D341Med (cell line): ENCODE data around the gene DELE1.
"Not testable (repeated sequence)": the region's sequence is repeated elsewhere in the genome, so short reads cannot be mapped to it uniquely, and the experiment has no call there.

ENCODE experiments used
- DNase-seq: peaks from one replicate; pipeline ENCODE4 v3.0.0; 2012; ENCODE audit warnings: low spot score

Gene DELE1

DNA sequence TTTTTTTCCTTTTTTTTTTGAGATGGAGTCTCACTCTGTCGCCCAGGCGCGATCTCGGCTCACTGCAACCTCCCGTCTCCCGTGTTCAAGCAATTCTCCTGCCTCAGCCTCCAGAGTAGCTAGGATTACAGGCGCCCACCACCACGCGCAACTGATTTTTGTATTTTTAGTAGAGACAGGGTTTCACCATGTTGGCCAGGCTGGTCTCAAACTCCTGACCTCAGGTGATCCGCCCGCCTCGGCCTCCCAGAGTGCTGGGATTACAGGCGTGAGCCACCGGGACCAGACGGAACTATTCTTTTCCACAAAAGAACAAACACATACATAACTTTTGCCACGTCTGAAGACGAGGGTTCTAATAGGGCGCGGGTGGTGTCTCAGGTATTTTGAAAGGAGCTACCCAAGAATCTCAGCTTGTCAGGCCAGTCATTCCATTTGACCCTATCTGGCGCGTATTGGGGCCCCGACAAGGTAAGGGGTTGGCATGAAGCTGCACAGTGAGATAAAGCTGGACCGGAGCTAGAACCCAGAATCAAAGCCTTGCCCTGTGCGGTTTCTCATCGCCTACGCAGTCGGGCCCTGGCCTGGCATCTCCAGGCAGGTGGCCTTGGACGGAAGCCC is 734 bp upstream of the DELE1 start:
- not testable (repeated sequence) for DNase-seq

DNA sequence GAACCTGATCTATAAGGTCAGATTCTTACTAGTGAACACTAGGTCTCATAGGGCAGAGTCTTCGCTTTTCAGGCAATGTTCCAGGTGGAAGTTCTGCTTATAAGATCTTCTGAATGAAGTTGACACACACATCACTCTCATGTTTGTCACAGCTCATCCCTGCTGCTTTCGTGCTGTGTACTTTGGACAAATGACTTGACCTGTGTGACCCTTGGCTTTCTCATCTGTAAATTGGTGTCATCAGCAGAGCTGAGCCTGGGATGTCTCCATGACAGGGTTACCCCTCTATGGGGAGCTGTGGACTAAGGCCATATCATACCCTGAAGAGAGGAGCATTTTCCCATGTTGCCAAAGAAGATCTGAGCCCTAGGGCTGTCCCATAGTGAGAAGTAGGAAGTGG is 2.8 kb downstream of the DELE1 start:
- DNase-seq: no peak

DNA sequence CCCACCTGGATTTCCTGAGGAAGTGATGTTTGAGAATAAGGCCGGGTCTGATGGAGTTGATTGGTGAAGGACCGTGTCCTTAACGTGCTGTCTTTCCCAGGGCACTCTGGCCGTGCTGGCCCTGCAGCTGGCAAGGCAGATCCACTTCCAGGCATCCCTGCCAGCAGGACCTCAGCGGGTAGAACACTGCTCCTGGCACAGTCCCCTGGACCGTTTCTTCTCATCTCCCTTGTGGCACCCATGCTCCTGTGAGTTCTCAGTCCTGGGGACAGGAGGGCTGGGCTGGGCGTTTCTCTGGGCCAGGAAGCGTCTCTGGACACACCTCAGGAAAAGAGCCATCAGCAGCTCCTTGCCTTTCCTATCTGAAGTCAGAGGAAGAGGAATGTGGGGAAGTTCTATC is 4.4 kb downstream of the DELE1 start:
- no peak for DNase-seq

DNA sequence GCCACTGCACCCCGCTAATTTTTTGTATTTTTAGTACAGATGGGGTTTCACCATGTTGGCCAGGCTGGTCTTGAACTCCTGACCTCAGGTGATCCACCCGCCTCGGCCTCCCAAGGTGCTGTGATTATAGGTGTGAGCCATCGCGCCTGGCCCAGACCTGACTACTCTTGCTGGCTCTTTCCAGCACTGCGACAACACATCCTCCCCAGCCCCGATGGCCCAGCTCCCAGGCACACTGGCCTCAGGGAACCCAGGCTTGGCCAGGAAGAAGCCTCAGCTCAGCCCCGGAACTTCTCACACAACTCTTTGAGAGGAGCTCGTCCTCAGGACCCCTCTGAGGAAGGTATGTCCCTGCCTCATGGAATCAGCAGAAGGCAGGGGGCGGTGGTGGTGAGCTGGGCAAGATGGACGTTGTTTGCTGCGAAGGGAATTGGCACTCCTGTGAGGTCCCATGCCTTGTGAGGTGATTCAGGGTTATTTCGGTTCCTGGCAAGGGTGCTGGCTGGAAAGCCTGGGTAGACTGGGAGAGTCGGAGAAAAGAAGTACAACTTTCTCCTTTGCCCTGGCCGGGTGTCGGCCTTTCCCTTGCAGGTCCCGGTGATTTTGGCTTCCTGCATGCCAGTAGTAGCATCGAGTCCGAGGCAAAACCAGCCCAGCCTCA is 5.9 kb downstream of the DELE1 start:
- DNase-seq: no peak

DNA sequence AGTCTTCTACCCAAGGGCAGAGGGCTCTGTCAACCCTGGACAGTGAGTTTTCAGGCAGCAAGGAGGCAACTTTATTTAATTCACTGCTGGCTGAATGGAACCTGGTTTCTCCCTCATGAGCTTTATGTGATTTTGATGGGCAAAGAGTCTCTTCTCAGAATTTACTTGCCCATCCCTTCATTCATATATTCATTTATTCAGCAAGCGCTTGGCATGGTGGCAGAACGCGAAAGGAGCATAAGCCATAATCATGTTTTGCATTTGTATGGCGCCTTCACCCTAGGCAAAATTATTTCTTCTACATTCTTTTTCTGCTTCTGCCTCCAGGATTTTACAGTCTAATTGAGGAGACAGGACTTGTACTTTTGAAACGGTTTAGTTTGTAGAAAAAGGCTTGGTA is 8.0 kb downstream of the DELE1 start:
- no peak for DNase-seq

DNA sequence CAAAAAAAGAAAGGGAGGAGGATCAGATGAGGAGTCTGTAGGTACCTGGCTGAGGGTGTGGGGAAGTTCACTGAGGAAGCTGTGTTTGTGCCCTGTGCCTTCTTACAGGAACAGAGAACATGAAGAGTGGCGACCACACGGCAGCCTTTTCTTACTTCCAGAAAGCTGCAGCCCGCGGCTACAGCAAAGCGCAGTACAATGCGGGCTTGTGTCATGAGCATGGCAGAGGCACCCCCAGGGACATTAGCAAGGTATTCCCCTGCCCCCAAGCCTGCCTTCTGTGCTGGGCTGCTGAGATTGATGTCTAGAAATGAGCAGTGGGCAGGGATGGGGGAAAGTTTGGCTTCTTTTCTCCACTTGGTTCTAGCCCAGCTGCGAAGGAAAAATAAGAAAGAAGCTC is 9.5 kb downstream of the DELE1 start:
- no peak for DNase-seq

DNA sequence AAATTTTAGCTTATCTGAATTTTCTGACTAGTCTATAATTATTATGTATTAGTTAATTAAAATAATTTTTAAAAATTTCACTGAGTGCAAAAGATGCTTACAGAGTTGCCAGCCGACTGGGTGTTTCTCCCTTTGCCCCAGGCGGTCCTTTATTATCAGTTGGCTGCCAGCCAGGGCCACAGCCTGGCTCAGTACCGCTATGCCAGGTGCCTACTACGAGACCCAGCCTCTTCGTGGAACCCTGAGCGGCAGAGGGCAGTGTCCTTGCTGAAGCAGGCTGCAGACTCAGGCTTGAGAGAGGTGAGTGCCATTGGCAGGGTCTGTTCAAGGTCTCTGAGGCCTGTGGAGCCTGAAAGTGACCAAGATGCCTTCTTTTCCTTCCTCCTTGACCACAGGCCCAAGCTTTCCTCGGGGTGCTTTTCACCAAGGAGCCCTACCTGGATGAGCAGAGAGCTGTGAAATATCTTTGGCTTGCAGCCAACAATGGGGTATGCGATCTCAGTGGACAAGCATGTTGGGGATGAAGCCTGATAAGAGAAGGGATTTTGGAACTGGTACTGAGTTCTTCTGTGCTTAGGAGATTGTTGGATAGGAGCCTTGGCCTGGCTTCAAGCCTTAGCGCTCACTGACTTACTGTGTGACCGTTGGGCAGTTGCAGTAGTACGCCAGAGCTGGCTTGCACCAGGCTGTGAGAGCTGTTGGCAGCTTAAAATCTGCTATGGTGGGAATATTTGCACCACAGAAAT is 10.6 kb downstream of the DELE1 start:
- DNase-seq: no peak

DNA sequence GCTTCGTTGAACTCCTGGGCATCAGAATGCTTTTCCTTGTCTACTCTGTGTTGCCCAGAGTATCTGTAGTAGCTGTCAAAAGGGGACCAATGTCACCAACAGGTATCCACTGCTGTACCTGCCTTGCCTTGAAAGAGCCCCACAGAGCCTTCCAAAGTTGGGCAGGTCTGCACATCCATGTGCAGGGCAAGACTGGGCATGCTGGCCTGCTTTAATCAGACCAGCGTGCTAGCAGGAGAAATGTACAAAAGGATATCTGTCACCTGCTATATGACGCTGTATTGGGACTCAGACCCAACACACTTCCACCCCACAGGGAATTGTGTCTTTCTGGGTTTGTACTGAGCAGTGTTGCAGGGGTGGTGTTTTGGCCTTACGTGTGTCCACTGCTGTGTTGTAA is 11.9 kb downstream of the DELE1 start:
- DNase-seq: no peak

DNA sequence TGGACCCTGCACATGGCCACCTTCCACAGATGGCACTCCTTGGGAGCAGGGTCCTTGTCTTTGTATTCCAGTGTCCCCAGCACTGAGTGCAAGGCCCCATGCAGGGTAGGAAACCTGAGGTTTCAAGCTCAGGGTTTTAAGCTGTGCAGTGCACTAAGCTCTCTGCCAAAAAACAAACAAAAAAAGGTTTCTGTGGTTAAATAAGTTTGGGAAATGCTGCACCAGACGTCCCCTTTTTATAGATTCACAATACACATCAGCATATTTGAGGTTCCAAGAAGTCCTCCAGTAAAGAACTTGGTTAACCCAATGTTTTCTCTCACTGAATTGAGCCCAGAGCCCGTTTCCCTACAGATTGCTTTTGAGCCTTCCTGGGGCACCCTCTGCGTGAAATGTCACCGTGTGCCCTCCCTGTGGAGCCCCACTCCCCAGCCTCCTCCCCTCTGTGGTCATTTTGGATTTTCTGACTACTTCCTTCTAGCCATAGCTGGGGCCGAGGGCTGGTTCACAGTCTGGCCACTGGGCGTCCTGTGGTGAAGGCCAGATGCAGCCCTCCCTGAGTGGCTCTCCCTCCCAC is 17.1 kb downstream of the DELE1 start:
- DNase-seq: no peak

DNA sequence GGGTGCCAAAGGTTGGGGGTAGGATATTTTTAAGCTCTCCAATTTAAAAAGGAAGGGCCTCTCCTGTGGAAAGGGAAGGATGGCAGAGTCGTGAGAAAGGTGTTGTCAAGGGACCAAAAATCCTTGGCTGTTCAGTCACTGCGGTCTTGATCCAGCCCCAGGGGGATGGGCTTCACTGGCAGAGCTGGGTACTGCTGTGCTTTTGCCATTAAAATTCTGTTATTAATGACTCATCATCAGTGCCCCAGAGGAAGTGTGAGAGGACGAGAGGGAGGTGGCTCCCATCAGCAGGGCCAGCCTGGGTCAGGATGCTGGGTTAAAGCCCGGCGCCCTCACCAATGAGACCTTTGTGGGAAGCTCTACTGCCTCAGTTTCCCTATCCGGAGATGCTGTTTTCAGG is 17.6 kb downstream of the DELE1 start:
- DNase-seq: no peak

DNA sequence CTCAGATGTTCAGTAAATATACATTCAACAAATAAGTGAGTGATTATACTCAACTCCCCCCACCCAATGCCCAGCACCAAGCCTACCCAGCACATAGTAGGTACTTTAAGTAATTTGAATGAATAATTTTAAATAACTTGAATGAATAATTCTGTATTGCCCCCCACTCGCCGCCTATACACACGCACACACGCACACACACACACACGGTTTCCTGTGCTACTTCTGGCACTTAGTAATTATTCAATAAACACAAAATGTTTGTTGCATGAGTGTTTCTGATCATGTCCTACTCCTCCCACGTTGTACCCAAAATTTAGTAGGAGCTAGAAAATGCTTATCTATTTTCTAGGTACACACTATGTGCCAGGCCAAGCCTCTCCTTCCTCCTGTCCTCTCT is 18.1 kb downstream of the DELE1 start:
- no peak for DNase-seq

DNA sequence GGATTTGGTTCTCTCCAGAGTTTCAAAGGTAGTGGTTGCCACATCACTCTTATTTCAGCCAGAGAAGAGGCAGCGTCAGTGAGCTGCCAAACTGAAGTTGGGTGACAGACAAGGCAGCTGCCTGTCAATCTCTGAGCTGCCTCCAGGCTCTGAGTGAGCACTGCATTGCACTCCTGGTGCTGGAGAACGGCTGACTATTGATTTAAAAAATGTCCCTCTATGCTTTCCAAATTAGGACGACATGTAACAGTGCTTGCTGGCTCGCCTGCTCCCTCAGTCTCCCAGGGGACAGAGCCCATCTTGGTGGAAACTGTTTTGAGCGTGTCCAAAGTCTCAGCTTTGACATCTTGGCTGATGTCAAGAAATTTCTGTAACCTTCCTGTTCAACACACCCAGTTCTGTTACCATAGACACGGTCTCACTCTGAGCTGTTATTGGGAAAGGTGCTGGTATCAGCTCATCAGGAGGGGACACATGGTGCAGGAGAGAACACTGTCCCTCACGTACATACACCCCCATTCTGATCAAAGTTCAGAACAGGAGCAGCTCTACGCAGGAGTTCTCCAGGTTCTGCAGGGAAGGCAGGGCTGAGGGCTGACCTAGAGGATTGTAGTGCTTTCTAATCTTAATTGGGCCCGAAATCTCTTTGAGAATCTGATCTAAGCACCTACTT is 18.6 kb downstream of the DELE1 start:
- no peak for DNase-seq

DNA sequence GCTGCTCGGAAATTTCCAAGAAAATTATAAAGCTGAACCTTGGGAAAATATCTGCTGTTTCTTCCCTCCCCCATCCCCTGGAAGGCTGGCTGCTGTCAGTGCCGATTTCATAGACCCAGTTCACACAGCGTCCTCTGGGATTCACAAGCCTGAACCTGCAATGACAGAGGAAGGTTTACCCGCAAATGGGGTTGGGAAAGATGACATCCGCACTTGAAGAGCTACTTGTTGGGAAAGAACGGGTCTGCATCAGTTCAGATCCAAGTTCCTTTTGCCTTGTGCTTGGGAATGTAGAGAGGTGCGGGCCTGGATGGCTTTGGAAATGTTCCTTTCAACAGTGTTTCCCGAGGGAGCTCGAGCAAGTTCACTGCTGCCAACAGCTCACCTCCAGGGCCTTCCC is 20.4 kb downstream of the DELE1 start:
- no peak for DNase-seq

DNA sequence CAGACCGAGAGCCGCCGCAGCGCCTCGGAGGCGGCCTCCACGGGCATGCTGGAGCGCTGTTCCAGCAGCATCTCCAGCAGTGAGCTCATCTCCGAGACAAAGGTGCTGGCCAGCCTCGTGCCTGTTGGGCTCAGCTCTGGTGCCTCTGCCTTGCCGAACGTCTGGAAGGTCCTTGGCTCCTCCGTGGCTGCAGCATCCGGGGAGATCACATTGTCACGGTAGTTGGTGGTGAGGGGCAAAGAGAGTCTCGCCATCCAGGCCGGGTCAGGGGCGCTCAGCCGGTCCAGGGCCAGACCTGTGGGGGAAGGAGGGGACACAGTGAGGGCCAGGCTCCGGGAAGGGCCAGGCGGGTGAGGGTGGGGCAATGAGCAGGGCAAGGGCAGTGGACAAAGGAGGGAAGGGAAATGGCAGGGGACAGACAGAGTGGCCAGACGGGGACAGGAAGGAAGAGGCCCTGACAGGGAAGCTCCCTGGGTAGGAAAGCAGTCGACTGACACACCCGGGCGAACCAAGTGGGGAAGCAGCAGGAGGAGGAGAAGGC is 21.9 kb downstream of the DELE1 start:
- no peak for DNase-seq

DNA sequence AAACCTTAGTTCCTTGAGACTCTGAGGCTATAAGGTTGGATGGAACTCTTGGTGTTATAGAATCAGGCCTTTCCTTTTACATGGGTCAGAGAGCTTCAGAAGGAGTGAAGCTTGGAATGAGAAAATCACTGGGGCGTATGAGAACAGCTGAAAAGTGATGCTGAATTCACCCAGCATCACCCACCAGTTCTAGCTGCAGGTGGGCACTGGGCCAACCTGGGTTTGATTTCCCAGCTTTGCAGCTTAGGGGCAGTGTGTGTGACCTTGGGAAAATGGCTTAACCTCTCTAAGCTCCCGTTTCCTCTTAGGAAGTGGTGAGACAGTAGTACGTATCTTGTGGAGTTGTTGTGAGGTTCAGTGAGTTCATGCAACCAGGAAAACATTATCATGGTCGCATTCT is 23.6 kb downstream of the DELE1 start:
- no peak for DNase-seq

DNA sequence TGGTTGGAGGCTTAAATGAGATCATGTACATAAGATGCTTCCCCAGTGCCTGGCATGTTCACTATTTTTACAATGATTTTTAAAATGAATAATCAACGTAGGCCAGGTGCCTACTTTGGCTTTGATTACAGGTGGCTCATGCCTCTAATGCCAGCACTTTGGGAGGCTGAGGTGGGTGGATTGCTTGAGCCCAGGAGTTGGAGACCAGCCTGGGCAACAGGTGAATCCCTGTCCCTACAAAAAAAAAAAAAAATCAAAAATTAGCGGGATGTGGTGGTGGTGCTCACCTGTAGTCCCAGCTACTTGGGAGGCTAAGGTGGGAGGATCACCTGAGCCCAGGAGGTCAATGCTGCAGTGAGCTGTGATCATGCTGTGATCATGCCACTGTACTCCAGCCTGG is 25.1 kb downstream of the DELE1 start:
- DNase-seq: no peak

DNA sequence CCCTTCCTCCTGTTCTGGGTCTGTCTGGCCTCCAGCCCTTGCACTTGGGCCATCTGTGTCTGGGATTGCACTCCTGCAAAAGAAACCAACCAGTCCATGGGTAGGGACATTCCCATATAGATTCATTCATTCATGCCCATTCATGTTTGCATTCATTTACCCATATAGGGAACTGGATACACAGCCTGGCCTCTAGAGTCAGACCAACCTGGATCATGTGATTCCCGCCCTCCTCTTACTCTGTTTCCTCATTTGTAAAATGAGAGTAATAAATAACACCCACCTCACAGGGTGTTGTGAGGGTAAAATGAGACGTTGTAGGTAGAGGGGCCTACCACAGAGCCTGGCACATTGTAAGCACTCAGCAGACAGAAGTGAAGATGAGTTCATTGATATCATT is 25.8 kb downstream of the DELE1 start:
- DNase-seq: no peak

DNA sequence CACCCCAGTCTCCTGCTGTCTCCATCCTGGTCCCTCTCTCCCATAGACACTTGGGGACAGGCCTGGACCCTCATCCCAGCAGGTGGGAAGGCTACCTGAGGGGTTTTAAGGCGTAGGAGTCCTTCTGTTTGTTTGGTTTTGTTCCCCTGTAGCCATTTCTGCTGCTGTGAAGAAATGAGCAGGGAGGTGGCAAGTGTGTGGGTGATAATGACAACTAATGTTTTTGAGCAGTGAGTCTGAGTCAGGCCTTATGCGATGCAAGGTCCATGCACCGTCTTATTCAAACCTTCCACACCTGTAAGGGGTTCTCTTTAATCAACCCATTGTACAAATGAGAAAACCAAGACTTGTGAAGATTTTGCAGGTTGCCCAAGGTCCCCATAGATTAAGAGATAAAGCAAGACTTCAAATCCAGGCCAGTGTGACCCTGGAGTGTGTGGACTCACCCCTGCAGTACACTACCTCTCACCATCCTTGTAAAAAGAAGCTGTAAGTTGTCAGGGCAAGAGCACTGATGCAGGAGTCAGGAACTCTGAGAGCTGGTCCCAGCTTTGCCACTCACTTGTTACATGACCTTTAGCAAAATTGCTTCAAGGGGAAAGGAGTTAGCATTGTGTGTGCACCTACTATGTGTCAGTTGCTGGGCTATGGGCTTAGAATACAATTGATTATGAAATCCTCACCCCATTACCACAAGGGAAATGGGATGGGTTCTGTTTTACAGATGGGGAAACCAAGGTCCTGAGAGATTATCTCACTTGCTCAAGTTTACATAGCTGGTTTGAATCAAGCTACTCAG is 26.7 kb downstream of the DELE1 start:
- no peak for DNase-seq

DNA sequence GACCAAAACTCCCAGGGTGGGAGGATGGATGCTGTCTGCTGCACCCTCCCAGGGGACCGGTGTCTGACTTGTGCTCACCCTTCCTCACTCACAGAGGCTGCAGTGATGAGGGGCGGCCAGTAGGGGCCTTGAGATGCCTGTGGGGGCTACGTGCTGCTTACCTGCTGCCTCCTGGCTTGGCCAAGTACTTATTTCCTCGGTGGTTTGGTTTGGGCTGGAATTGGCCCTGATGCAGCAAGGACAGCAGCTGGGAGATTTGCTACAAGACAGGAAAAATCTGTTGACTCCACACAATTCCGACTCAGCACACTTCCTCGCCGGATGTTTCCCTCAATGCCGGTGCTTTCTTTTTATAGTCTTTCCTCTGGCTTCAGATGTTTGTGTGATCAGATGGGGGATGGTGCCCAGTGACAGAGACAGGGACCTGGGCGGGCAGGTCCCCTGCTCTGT is 27.7 kb downstream of the DELE1 start:
- peak; percentile 72 for DNase-seq

DNA sequence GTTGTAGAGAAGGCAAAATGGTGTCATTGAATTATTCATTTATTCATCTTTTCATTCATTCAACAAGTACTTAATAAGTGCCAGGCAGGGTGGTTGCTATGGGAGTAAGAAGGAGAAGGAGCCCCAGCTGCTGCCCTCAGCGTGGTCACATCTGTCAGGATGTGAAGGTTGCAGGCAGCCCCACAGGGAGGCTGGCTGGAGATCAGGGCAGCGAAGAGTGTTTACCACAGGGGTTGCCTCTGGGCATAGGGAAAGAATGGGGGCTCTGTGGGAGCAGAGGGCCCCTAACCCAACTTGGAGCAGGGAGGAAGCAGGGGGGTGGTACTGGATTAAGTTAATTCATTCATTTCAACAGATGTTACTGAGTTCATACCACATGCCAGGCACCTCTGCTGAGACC is 28.3 kb downstream of the DELE1 start:
- DNase-seq: no peak

DNA sequence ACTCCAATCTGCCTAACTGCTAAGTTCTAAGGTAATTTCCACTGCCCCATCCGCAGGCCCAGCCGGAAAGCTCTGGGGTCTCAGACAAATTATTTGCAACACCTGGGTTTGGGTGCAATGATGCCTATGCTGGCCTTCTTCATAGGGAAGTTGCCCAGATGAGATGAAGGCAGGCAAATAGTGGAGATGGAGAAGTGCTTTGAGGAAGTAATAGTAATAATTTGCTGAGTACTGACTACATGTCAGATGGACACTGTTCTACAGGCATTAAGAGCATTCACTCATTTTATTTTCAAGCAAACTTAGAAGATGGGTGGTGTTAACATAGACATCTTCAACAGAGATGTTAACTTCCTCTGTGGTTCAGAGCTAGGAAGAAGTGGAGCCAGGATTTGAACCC is 30.5 kb downstream of the DELE1 start:
- no peak for DNase-seq
